Stimulated activated CD8-positive, alpha-beta memory T cell treated with anti-CD3 and anti-CD28 coated beads, Interleukin-7, amount 100 ng/mL, for 4 hours (primary cell): ENCODE results near the gene PLEKHG4B.

Experiments
- DNase-seq, 2 donors: peaks; one replicate each; pipeline ENCODE4 v3.0.0-alpha.2; 2020; ENCODE audit warnings: low read depth in 2 of 2

Gene PLEKHG4B

DNA sequence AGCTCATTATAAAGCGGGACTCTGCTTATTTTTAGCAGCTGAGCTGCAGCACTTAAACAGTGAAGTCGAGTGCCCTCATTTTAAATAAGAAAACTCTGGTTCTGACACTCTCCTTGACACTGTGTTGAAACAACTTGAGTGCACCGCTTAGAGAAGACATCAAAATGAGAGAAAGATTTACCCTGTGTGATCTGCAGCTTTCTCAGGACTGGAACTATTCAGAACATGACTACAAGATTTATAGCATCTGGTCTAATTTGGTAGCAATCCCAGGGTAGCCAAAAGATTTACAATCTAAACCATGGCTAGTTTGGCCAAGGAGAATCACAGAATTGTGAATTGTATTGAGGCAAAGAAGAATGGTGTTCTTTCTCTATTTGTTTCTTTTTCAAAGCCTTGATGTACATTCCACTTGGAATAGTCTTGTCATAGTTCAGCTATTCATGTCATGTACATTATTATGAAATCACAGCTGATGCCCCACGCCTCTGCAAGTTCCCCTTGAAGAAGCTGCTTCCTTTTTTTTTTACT lies 38.7 kb downstream of the PLEKHG4B start:
- no peak for DNase-seq

DNA sequence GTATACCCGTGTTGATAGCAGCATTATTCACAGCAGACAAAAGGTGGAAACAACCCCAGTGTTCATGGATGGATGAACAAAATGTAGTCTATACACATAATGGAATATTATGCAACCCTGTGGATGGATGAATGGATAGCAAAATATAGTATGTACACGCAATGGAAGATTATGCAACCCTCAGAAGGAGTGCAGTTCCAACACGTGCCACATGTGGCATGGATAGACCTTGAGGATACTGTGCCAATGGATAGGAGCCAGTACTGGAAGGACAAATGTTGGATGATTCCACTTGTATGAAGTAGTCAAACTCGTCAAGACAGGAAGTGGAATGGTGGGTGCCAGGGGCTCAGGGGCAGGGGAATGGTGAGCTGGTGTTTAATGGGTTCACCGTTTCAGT lies 44.9 kb downstream of the PLEKHG4B start:
- DNase-seq = no peak

DNA sequence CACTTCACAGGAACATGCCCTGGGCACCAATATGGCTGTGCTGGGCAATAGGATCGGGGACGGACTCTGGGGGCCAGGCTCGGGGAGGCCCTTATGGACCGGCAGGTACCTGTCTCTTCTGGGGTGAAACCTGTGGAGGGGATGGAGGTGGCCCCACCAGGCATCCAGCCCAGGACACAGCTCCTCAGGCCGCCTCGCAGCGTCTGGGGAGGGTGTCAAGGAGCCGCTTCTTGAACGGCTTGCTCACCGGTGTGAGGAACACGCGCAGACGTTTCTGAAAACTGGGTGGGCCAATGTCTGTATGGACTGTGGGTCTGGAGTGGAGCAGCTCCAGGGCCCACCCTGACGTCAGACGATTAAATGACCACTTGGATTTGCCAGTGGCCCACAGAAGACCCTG lies 45.8 kb downstream of the PLEKHG4B start:
- DNase-seq = no peak

DNA sequence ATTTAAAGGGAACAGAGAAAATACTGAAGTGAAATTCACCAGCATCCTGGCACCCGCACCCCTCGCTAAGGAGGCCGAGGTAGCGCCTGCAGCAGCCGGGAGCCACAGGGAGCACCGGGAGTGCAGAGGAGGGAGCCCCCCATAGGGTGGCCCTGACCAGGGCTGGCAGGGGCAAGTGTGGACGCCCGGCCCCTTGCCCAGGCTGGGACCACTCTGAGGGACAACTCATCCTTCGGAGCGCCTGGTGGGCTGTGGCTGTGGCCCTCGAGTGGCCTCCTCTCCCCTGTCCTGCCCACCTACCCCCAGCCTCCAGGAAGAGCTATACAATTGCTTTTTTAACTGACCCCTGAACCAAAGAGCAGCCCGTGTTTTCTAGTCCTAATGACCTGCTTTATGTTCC lies 47.0 kb downstream of the PLEKHG4B start:
- DNase-seq = no peak

DNA sequence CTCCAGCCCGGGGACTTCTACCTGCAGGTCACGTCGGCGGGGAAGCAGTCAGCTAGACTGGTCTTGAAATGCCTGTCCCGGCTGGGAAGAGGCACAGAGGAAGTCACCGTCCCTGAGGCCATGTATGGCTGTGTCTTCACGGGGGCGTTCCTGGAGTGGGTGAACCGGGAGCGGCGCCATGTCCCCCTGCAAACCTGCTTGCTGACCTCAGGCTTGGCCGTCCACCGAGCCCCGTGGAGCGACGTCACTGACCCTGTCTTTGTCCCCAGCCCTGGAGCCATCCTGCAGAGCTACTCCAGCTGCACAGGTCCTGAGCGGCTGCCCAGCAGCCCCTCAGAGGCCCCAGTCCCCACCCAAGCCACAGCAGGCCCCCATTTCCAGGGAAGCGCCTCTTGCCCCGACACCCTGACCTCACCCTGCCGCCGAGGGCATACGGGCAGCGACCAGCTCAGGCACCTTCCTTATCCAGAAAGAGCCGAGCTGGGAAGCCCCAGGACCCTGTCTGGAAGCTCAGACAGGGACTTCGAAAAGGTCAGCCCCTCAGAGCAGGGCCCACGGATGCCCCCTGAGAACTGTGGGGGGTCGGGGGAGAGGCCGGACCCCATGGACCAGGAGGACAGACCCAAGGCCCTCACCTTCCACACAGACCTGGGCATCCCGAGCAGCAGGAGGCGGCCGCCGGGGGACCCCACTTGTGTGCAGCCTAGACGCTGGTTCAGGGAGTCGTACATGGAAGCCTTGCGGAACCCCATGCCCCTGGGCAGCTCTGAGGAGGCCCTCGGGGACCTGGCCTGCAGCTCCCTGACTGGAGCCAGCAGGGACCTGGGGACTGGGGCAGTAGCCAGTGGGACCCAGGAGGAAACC lies 47.8 kb downstream of the PLEKHG4B start:
- DNase-seq = no peak

DNA sequence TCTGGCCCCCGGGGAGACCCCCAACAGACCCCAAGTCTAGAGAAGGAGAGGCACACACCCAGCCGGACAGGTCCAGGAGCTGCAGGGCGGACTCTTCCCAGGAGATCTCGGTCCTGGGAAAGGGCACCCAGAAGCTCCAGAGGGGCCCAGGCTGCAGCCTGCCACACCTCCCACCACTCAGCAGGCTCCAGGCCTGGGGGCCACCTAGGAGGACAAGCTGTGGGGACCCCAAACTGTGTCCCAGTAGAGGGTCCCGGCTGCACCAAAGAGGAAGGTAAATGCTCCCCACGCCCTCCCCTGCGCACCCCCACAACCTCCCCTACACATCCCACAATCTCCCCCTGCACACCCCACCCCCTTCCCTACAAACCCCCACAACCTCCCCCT lies 48.5 kb downstream of the PLEKHG4B start:
- no peak for DNase-seq

DNA sequence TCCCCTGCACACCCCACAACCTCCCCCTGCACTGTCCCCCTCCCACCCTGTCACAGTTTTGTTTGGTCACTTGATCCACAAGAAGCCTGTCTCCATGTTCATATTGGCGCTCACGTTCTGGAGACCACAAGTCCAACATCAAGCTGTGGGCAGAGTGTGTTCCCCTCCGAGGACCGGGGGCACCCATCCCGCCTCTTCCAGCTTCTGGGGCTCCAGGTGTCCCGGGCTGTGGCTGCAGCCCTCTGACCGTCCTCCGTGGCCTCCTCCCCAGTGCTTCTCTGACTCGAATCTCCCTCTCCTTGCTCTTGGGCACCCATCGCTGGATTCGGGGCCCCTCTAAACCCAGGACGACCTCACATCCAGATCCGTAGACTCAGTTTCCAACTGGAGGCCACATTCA lies 49.2 kb downstream of the PLEKHG4B start:
- DNase-seq = no peak

DNA sequence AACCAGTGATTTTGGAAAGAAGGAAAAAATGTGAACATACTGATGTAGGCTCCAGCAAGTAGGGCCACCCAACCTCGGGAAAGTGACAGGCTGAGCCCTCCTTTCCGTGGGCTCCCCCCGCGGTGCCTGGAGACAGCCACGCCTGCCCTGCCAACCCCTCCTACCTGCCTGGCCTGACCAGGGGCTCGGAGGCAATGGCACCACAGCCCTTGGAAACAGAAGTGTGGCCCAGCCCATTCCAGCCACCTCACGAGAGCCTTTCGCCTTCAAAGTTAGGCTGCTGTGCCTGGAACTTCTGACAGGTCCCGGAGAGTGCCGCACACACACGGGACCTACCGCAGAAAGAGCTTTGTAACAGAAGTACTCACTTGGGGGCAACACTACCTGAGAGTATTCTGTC lies 49.8 kb downstream of the PLEKHG4B start:
- DNase-seq = no peak

DNA sequence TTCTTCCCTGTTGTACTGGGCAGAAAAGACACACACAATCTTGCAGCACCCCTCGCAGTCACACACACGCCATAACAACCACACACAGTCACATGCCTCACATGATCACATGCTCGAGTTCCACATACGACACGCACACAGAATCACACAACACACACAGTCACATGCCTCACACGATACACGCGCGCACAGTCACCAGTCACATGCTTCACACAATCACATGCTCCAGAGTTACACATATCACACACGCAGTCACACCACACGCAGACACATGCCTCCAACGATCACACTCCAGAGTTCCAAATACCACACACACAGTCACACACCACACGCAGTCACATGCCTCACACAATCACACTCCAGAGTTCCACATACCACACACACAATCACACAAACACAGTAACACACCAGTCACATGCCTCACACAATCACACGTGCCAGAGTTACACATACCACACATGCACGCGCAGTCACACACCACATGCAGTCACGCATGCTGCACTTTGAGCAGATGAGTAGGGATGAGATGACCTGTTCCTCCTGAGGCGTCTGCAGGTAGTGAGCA lies 50.4 kb downstream of the PLEKHG4B start:
- no peak for DNase-seq

DNA sequence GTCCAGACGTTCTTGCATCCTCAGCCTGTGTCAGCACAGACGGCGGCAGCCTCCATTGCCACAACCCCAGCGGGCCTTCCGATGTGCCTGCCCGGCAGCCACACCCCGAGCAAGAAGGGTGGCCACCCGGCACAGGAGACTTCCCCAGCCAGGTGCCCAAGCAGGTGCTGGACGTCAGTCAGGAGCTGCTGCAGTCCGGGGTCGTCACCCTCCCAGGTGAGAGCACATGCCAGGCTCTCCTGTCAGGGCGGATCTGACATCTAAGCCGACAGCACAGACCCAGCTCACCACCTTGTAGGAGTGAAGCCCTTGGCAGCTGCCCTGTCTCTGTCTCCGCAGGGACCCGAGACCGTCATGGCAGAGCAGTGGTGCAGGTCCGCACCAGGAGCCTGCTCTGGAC lies 51.1 kb downstream of the PLEKHG4B start:
- DNase-seq = no peak

DNA sequence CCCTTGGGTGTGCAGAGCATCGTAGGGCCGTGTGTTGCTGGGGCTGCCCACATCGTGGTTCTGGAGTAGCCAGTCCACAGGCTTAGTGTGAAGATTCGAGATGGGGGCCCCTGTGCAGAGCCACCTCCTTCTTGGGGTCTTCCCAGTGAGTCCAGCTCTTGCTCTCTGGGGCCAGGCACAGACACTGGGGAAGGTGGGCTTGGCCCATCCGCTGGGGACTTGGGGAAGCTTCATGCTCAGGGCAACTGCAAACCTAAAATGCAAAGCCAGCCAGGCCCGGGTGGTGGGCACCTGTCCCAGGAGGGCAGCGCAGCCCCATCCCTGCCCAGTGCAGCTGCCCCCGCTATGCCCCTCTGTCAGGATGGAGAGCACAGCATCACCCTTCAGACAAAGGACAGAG lies 53.0 kb downstream of the PLEKHG4B start:
- DNase-seq = no peak

DNA sequence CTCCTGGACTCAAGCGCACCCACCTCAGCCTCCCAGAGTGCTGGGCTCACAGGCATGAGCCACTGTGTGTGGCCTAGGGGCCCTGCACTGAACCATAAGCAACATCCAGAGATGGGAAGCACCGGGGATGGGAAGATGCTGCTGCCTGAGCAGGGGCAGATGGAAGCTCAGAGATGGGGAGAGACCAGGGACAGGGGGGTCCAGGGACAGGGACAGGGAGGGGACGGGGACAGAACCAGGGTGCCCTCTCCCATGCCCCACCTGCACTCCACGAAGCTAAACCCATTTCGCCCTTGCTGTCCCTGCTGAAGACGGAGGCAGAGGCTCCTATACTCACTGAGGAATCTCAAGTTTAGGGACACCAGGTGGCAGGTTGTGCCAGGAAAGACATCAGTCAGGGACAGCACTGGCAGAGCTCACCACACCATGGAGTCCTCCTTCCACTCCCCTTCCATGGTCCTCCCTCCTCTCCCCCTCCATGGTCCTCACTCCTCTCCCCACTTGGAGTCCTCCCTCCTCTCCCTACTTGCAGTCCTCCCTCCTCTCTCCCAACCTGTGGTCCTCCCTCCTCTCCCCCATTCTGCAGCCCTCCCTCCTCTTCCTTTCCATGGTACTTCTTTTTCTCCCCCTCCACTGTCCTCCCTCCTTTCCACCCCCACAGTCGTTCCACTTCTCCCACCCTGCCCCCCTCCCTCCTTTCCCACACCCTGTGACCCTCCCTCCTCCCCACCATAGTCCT lies 53.8 kb downstream of the PLEKHG4B start:
- no peak for DNase-seq

DNA sequence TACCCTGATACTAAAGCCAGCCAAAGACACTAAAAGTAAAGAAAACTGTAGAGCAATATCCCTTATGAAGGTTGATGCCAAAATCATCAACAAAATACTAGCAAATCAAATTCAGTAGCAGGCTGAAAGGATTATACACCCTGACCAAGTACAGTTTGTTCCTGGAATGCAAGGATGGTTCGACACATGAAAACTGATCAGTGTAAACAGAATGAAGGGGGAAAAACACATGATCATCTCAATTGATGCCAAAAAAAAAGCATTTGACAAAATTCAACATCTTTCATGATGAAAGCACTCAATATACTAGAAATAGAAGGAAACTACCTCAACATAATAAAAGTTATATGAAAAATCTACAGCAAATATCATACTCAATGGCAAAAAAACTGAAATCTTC lies 55.8 kb downstream of the PLEKHG4B start:
- DNase-seq = no peak

DNA sequence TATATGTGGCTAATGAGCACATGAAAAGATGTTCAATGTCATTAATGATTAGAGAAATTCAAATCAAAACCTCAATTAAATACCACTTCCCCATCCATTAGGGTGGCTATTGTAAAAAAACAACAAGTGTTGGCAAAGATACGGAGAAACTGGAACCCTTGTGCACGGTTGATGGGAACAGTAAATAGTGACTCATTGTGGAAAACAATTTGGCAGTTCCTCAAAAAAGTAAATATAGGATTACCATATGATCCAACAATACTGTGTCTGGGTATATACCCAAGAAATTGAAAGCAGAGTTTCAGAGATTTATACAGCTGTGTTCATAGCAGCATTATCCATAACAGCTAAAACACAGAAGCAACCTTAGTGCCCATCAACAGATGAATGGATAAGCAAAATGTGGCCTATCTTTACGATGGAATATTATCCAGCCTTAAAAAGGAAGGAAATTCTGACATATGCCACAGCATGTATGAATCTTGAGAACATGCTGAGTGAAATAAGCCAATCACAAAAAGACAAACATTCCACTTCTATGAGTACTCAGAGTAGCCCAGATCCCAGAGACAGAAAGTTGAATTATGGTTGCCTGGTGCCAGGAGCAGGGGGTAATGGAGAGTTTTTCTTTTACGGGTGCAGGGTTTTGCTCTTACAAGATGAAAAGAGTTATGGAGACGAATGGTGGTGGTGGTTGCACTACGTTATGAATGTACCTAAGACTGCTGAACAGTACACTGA lies 57.9 kb downstream of the PLEKHG4B start:
- no peak for DNase-seq

DNA sequence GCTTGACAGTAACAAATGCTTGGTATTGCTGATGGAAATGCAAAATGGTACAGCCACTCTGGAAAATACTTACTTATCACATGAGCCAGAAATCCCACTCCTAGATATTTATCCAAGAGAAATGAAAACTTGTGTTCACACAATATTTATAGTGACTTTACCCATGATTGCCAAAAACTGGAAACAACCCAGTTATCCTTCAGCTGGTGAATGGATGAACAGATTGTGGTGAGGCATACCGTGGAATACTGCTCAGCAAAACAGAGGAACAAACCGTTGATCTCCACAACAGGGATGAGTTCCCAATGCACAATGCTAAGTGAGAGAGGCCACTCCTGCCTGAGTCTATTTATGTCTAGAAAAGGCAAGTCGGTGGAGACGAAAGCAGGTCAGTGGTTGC lies 58.8 kb downstream of the PLEKHG4B start:
- no peak for DNase-seq

DNA sequence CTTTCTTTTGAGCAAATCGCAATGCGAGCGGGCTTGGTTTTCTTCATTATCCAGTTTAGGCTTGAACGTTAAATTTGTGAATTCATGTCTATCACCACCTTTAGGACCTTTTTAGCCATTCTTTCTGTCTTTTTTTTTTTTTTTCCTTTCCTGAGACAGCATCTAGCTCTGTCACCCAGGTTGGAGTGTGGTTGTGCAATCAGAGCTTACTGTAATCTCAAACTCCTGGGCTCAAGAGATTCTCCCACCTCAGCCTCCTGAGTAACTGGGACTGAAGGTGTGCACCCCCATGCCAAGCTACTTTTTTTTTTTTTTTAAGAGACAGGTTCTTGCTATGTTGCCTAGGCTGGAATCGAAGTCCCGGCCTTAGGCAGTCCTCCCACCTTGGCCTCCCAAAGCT lies 60.1 kb downstream of the PLEKHG4B start:
- DNase-seq = no peak

DNA sequence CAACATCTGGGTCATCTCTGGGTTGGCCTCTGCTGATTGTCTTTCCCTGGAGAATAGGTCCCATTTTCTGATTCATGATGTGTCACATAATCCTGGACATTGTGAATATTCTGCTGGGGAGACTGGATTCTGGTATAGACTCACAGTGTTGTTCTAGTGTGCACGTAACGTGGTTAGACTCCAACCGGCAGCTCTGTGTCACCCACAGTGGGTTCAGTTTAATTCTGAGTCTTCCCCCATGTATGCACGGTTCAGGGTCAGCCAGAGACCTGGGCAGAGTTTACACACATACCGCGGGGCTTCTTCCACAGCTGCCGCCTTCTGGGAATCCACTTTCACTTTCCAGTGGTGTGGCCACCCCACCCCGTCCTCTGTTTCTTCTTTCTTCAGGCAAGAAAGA lies 61.3 kb downstream of the PLEKHG4B start:
- no peak for DNase-seq

DNA sequence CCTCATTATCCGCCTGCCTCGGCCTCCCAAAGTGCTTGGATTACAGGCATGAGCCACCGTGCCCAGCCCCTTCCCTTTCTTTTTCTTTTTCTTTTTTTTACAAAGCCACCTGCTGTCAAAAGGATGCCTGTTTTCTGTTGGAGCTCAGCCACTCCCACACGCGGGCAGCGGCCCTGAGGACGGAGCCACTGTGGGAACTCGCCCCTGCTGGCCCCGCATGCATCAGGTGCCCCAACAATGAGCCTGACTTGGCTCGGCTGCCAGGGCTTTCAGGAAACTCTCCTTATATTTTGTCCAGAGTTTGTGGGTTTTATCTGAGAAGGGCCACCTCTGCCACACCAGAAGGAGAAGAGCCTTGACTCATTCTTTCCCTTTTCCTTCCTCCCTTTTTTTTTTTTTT lies 62.3 kb downstream of the PLEKHG4B start:
- DNase-seq = no peak

DNA sequence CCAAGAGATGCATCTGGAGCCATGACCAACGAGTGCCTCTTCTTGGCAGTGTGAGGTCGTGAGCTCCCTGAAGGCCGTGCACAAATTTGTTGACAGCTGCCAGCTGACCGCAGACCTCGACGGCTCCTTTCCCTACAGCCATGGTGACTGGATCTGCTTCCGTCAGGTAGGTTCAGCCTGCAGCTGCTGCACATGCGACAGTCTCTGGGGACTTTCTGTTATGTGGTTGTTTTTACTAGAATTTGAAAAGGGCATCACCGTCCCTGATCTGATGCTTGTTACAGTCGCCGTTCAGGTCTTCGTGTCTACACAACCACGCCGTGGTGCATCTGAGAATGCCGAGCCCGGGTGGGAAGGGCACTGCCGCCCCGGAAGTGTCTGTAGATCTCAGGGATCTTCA lies 62.9 kb downstream of the PLEKHG4B start:
- DNase-seq = no peak

DNA sequence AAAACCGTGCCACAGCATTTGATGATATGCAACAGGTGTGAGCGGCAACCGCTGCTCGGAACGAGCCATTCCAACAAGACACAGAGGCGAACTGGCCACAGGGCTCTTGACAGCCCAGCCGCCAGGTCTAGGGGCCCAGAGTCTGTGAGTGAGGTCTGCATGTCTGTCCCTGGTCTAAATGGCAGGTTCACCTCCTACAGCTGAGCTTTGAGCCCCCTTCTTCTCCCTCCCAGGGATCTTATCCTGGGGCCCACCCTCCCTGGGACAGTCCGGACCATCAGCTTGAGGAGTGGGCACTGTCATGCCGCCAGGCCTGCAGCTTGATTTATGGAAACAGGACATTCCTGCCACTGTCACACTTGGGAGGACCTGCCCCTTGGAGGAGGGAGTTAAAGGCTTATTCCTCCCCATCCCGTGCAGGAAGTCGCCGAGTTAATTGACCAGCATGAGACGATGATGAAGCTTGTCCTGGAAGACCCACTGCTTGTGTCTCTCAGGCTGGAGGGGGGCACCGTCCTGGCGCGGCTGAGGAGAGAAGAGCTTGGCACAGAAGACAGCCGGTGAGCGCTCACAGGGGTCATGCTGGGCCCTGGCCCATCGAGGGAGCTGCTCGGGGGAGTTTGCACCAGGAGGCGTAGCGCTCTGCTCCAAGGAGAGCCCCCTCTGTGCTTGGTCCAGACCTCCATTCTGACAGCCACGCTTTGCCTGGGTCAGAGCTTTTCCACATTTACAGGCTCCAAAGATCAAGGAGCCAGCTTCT lies 63.9 kb downstream of the PLEKHG4B start:
- DNase-seq = no peak

DNA sequence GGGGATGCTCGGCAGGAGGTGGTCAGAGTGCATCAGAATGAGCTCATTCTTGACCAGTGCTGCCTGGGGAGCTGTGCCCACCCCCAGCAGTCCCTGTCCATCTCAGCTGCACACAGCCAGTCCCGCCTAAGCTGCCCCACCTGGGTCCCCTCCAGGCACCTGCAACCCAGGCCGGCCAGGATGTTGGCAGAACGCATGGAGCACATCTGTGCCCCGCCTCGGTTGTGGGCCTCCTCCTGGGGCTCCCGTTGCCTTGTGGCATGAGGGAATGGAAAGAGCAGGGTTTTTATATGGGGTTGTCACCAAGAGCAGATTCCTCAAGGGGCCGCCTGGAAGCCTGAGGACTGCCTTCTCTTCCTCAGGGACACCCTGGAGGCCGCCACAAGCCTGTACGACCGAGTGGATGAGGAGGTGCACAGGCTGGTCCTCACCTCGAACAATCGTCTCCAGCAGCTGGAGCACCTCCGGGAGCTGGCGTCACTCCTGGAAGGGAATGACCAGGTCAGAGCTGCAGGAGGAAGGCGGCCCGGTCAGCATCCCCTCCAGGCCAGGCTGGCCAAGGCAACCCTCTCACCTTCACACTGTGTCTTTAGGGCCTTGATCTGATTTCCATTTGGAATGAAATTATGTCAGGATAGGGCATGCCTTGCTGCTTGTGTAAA lies 64.6 kb downstream of the PLEKHG4B start:
- no peak for DNase-seq
